NCI-H510A treated with DMSO at 0.1 percent for 48 hours (cell line): ENCODE measurements around the gene TRIM34.
"Not testable (repeated sequence)": the region's sequence is repeated elsewhere in the genome, so short reads cannot be mapped to it uniquely, and the experiment has no call there.

Experiments
- DNase-seq: peaks from one replicate; lab custom pipeline; 2025; lab: John Stamatoyannopoulos, UW

Gene TRIM34

DNA sequence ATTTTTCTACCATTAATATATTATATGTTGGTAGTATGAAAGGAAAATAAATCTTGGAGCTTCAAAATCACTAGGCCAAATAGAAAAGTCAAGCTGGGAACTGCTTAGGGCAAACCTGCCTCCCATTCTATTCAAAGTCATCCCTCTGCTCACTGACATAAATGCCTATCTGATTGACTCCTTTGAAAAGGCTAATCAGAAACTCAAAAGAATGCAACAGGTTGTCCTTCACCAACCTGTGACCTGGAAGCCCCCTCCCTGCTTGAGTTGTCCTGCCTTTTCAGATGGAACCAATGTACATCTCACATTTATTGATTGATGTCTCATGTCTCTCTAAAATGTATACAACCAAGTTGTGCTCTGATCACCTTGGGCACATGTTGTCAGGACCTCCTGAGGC lies 3.2 kb upstream of the TRIM34 start:
- no peak for DNase-seq

DNA sequence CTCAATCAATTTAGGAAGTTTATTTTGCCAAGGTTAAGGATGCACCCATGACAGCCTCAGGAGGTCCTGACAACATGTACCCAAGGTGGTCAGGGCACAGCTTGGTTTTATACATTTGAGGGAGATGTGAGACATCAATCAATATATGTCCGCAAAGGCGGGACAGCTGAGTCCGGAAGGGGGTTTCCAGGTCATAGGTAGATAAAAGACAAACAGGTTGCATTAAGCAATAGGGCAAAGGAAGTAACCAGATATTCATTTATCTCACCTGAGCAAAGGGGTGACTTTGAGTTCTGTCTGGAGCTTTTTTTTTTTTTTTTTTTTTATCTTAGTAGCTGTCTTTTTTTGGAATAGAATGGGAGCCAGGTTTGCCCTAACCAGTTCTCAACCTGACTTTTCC lies 2.0 kb upstream of the TRIM34 start:
- DNase-seq, result no peak

DNA sequence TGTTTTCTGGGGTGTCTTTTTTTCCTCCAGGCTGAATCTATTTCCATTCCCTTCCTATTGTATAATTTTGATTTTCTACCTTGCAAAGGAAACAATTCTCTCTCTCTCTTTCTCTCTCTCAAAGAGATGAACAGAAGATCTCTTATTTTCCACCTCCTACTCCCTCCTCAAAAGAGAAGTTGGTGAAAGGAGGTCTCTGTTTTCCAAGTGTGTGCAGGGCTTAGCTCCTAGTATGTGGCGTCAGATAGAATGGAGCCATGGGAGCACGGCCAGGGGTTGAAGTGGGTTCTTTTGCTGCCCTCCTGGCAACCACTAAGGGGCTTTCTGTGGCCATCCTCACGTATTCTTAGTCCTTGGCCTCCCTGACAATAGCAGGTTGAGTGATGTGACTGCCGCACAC lies 480 bp downstream of the TRIM34 start:
- DNase-seq, result no peak

DNA sequence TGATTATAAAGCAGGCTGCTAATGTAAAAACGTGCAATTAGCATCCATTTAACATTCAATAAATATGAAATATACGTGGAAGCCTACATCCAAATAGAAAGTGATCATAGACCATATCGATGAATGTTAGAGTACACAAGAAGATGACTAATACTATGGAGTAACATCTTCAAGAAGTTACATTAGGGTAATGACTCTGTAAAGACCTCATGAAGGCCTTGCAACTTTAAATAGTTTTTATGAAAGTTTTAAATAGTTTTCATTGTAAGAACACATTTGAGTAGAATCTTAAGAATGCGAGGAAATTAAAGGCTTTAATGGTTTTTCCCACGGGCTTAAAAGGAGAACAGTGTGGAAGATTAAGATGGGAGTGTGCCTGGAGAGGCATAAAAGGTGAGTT lies 1.4 kb downstream of the TRIM34 start:
- DNase-seq, result no peak

- DNase-seq, result no peak
These were observed 6.6 kb downstream of the TRIM34 start for GRCh38 chr11:5631417-5631816.

GRCh38 chr11:5631969-5632635 lies 7.3 kb downstream of the TRIM34 start:
- DNase-seq, result no peak

DNA sequence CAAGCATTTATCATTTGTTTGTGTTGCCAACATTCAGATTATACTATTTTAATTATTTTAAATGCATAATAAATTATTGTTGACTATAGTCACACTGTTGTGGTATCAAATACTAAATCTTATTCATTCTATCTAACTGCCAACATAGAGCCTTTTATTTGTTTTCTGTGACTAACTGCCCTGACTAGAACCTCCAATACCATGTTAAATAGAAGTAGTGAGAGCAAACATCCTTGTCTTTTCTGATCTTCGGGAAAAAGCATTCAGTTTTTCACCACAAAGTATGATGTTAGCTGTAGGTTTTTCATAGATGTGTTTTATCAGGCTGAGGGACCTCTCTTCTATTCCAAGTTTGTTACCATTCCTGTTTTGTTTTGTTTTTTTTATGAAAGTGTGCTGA lies 15.2 kb downstream of the TRIM34 start:
- DNase-seq, result no peak

DNA sequence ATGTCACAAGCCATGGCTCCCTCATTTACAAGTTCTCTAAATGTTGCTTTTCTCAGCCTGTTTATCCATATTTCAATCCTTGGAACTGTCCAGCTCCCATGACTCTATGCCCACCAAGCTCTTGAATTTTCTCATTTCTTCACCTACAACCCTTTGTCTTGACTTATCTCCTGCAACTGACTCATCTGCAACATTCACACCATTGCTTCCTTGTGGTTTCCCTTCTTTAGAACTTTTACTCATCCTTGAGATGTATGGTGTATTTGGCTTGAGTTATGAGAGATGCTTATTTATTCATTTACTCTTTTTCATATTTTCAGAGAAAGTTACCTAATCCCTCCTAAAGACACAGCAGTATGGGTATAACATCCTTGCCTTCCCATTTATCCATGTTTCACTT lies 18.8 kb downstream of the TRIM34 start:
- DNase-seq, result no peak

- DNase-seq, result no peak
These were observed 21.3 kb downstream of the TRIM34 start for GRCh38 chr11:5646139-5646538.

DNA sequence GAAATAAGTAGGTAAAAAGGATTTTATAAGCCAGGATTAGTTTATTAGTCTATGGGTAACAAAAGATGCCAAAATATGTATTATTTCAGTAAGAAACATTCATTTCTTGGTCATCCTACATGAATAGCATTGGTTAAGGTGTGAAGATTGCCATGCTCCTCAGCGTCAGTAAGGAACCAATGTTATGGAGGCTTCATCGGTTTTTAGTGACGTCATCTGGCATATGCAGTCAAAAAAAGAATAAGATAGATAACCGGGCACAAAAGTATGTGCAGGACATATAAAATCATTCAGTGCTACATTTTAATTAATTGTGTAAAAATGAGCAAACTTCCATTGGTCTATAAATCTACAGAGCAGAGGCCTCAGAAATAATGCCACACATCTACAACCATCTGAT lies 30.7 kb downstream of the TRIM34 start:
- no peak for DNase-seq

DNA sequence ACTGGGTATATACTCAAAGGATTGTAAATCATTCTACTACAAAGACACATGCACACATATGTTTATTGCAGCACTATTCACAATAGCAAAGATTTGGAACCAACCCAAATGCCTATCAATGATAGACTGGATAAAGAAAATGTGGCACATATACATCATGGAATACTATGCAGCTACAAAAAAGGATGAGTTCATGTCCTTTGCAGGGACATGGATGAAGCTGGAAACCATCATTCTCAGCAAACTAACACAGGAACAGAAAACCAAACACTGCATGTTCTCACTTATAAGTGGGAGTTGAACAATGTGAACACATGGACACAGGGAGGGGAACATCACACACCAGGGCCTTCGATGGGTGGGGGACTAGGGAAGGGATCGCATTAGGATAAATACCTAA lies 32.2 kb downstream of the TRIM34 start:
- not testable (repeated sequence) for DNase-seq

DNA sequence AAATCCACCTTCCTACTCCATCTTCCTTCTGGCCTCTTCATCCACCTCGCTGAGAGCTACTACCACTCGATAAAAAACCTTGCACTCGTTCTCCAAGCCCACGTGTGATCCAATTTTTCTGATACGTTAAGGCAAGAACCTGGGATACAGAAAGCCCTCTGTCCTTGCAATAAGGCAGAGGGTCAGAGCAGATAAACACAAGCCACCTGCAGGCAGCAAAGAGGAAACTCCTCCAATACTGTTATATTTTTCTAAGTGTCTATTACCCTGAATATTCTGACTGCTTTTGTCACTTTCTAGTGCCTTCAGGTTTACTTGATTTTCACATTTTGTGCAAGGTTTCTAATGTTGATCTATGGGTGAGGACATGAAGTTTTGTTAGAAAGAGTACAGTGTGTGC lies 33.5 kb downstream of the TRIM34 start:
- DNase-seq, result no peak

GRCh38 chr11:5663511-5663910 lies 38.7 kb downstream of the TRIM34 start:
- no peak for DNase-seq

DNA sequence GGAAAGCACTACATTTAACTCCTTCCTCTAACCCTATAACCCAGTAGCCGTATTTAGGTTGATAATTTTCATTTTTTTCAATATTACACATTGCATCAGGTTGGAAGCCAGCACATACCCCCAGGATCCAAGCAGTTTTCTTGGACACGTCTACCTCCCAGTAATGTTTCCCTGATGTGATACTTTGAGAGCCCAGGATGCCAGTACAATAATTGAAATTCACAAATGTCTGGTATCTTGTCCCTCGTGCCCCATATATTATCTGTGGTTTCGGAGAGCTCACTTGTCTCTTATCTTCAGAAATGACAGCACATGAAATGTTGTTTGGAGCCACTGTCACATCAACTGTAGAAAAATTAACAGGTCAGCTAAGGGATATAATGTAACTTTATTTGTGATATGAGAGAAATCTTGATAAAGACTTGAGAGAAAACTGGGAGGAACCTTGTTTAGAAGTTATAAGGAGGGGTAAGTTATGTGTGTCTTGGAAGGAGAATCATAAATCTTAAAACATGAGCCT lies 40.3 kb downstream of the TRIM34 start:
- no peak for DNase-seq

GRCh38 chr11:5665746-5666401 lies 41.1 kb downstream of the TRIM34 start:
- no peak for DNase-seq

DNA sequence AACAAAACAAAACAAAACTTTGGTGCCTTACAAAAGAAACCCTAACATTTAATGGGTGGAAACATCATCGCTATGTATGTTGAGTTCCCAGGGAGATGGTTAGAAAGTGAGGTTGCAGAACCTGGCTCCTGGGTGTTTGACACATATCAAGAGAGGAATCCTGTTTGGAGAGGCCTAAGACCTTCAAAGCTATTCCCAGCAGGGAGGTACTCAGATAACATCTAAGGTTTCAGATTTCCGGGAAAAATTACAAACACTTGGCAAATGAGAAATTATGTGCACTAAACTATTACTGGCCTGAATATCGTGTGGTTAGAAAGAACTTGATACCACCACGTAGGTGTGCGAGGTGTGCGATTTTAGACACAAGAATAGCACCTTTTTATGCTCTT lies 41.6 kb downstream of the TRIM34 start:
- DNase-seq, result peak; percentile 14

DNA sequence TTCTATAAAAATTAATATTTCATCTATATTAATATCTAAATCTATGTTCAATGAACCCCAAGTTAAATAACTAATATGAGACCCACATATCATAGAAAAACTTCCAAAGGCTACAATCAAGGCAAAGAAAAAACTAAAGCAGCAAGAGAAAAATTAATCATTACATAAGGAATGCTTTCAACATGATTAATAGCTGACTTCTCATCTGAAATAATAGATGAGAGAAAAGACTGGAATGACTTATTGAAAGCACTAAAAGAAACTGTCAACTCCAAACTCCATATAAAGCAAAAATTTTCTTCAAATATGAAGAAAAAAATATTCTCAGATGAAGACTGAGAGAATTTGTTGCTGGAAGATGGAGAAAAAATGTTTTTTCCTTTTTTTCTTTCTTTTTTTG lies 47.0 kb downstream of the TRIM34 start:
- DNase-seq, result no peak

GRCh38 chr11:5674391-5674790 lies 49.6 kb downstream of the TRIM34 start:
- no peak for DNase-seq

DNA sequence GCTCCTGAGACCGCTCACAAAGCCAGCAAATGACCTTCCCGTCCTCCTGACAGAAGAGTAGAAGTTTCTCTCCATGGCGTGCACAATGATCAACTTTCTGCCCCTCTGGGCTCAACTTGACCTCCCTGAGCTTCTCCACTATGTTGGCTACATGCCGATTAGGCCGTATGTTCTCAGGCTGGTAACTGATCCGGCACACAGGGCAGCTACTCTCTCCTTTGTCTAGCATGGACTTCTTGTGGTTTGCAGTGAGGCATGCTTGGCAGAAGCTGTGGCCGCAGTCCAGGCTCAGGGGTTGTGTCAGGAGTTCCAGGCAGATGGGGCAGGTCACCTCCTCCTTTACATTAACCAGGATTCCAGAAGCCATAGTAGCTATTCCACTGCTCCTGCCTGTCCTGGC lies 55.0 kb downstream of the TRIM34 start:
- DNase-seq, result no peak

GRCh38 chr11:5682890-5683441 lies 58.2 kb downstream of the TRIM34 start:
- DNase-seq, result not testable (repeated sequence)

DNA sequence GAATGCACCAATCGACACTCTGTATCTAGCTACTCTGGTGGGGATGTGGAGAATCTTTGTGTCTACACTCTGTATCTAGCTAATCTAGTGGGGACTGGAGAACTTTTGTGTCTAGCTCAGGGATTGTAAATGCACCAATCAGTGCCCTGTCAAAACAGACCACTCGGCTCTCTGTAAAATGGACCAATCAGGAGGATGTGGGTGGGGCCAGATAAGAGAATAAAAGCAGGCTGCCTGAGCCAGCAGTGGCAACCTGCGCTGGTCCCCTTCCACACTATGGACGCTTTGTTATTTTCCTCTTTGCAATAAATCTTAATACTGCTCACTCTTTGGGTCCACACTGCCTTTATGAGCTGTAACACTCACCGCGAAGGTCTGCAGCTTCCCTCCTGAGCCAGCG lies 58.8 kb downstream of the TRIM34 start:
- DNase-seq, result not testable (repeated sequence)

DNA sequence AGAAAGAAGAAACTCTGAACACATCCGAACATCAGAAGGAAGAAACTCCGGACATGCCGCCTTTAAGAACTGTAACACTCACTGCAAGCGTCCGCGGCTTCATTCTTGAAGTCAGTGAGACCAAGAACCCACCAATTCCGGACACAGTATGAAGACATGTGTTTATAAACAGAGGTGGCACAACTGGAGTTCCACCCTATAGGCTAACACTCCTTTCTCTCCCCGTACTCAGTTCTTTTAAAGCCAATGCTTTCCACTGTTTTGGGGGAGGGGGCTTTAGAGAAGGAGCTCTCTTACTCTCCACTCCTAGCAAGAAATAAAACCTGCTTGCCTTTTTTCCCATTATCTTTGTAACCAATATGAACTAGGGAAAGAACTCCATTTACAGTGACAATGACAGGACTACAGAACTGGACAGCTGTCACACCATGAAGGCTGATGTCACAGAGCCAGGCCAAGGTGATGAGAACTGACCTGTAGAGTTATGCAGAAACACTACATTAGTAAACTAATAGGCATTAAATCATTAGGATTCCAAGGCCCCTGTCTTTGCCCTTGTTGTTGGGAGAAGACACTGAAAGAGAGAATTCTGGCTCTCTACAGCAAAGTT lies 59.3 kb downstream of the TRIM34 start:
- DNase-seq, result no peak
